ENCODE measurements around the gene ITPK1.

The ITPK1 gene

GRCh38 chr14:92946847-92947545, 168.7 kb downstream of the ITPK1 start:
- DNase-seq, result no peak

- DNase-seq, result no peak
Observed at GRCh38 chr14:92945959-92946846, 169.5 kb downstream of the ITPK1 start.

GRCh38 chr14:92945544-92945943, 170.2 kb downstream of the ITPK1 start:
- no peak for DNase-seq

GRCh38 chr14:92944976-92945375, 170.7 kb downstream of the ITPK1 start:
- DNase-seq, result no peak

GRCh38 chr14:92943855-92944570, 171.7 kb downstream of the ITPK1 start:
- DNase-seq, result no peak

- DNase-seq, result no peak
Observed at GRCh38 chr14:92942976-92943710, 172.6 kb downstream of the ITPK1 start.

GRCh38 chr14:92942576-92942975, 173.1 kb downstream of the ITPK1 start:
- DNase-seq, result no peak

GRCh38 chr14:92942136-92942535, 173.6 kb downstream of the ITPK1 start:
- no peak for DNase-seq

- DNase-seq, result no peak
Observed at GRCh38 chr14:92941531-92941930, 174.2 kb downstream of the ITPK1 start.

- no peak for DNase-seq
Observed at GRCh38 chr14:92940543-92940942, 175.2 kb downstream of the ITPK1 start.

GRCh38 chr14:92939699-92940098, 176.0 kb downstream of the ITPK1 start:
- DNase-seq, result no peak

GRCh38 chr14:92938890-92939671, 176.6 kb downstream of the ITPK1 start:
- DNase-seq, result no peak

- DNase-seq, result no peak
Observed at GRCh38 chr14:92938235-92938875, 177.4 kb downstream of the ITPK1 start.

- DNase-seq, result no peak
Observed at GRCh38 chr14:92937051-92937937, 178.4 kb downstream of the ITPK1 start.

- no peak for DNase-seq
Observed at GRCh38 chr14:92936085-92936484, 179.6 kb downstream of the ITPK1 start.

- DNase-seq, result no peak
Observed at GRCh38 chr14:92935446-92935845, 180.3 kb downstream of the ITPK1 start.

- DNase-seq, result no peak
Observed at GRCh38 chr14:92934196-92935085, 181.3 kb downstream of the ITPK1 start.

- DNase-seq, result no peak
Observed at GRCh38 chr14:92933481-92933880, 182.2 kb downstream of the ITPK1 start.
